GM20000 (cell line): ENCODE data around the gene FOXP1.

Experiments used
- DNase-seq: peaks from one replicate; pipeline ENCODE4 v3.0.0; 2012; ENCODE audit warnings: low spot score
- CTCF ChIP-seq: IDR thresholded peaks from 2 replicates; pipeline ENCODE4 v1.5.1; 2012; ENCODE audit warnings: mild to moderate bottlenecking, control low read depth; ENCODE audit errors: extremely low read depth, missing control alignments

The FOXP1 gene

GRCh38 chr3:71497971-71498444, 85.5 kb downstream of the FOXP1 start:
- TF ChIP-seq CTCF: no peak
- DNase-seq: no peak

GRCh38 chr3:71497367-71497897, 86.1 kb downstream of the FOXP1 start:
- TF ChIP-seq CTCF: no peak
- no peak for DNase-seq

GRCh38 chr3:71495708-71496472, 87.6 kb downstream of the FOXP1 start:
- TF ChIP-seq CTCF: no peak
- DNase-seq: no peak

GRCh38 chr3:71494212-71494611, 89.3 kb downstream of the FOXP1 start:
- DNase-seq: no peak
- no peak for TF ChIP-seq CTCF

GRCh38 chr3:71492974-71493771, 90.4 kb downstream of the FOXP1 start:
- no peak for DNase-seq
- no peak for TF ChIP-seq CTCF

- no peak for TF ChIP-seq CTCF
- DNase-seq: no peak
Measured at GRCh38 chr3:71492566-71492965, 91.0 kb downstream of the FOXP1 start.
